Gastroesophageal sphincter (tissue), 4 donors: ENCODE data around the gene KCNE1. TPM values are rescaled to one million over a fixed set of nuclear protein-coding genes. Genes with fewer than 3 reads are reported as not detected.

Experiments used
- ATAC-seq: fragments of 150-250 bp; one replicate; pipeline ENCODE4 v1.9.1; 2016; ENCODE audit warnings: mild to moderate bottlenecking, moderate library complexity
- H3K27ac ChIP-seq, 4 donors: fragments of 200-600 bp; sonication (generic) in 3 of 4; 1 replicate in 3 of 4; 2 replicates in 1 of 4; pipeline ENCODE4 v1.5.1; 2016 to 2019
- H3K27me3 ChIP-seq: fragments of 200-600 bp; sonication (generic); one replicate; pipeline ENCODE4 v1.5.1; 2019
- H3K36me3 ChIP-seq, 2 donors: fragments of 200-600 bp; sonication (generic); one replicate each; pipeline ENCODE4 v1.5.1; 2019; ENCODE audit warnings: control low read depth in 1 of 2
- H3K4me1 ChIP-seq, 3 donors: fragments of 200-600 bp; sonication (generic); 1 replicate in 2 of 3; 2 replicates in 1 of 3; pipeline ENCODE4 v1.5.1; 2016 to 2019; ENCODE audit warnings: control low read depth in 2 of 3
- H3K4me3 ChIP-seq, 2 donors: fragments of 200-600 bp; sonication (generic); one replicate each; pipeline ENCODE4 v1.5.1; 2019; ENCODE audit warnings: mild to moderate bottlenecking in 1 of 2, moderate library complexity in 1 of 2
- H3K9me3 ChIP-seq, 3 donors: fragments of 200-600 bp; sonication (generic); one replicate each; pipeline ENCODE4 v1.5.1; 2017 to 2019; ENCODE audit warnings: control low read depth in 2 of 3
- CTCF ChIP-seq, 4 experiments: fragments of 200-600 bp in 2 of 4; fragments of 450-650 bp in 2 of 4; sonication (generic) in 1 of 4; IDR thresholded peaks; one replicate each; pipeline ENCODE4 v1.5.1; 2017 to 2019; ENCODE audit warnings: antibody characterized with exemption in 4 of 4, mild to moderate bottlenecking in 2 of 4, moderate library complexity in 2 of 4
- EP300 ChIP-seq: sonication (generic); formaldehyde crosslinking; IDR thresholded peaks from one replicate; pipeline ENCODE4 v1.6.1; 2017; ENCODE audit warnings: antibody characterized with exemption, mild to moderate bottlenecking
- POLR2A ChIP-seq, 2 donors: fragments of 450-650 bp; IDR thresholded peaks; one replicate each; pipeline ENCODE4 v1.6.1; 2017; ENCODE audit warnings: antibody characterized with exemption in 2 of 2, mild to moderate bottlenecking in 2 of 2, moderate library complexity in 1 of 2
- POLR2AphosphoS5 ChIP-seq: sonication (generic); formaldehyde crosslinking; IDR thresholded peaks from one replicate; pipeline ENCODE4 v1.6.1; 2017; ENCODE audit warnings: antibody characterized with exemption
- WGBS, 2 donors: methylation state at CpG; one replicate each; pipeline ENCODE4 v1.1.5; 2018; ENCODE audit warnings: low coverage in 1 of 2; 5-methylcytosine and 5-hydroxymethylcytosine counted together
- total RNA-seq, 4 donors: library from RNA; depleted of rRNA; stranded (reverse); fragments of >200 nt; gene quantifications; one replicate each; pipeline ENCODE4 v1.1.0, GENCODE V29; 2016

The KCNE1 gene
- total RNA-seq, 4 donors from 2014 or later: 0.64 to 6.4 (median 3.0) TPM

GRCh38 chr21:34524646-34525601 is 12.9 kb upstream of the KCNE1 start:
- no peaks in the 10 kb centered on the region for H3K27me3 ChIP-seq
- no peaks in the 10 kb centered on the region for H3K9me3 ChIP-seq
- H3K4me1 ChIP-seq: peaks cover 0 to 74% (median 28%) of the 10 kb centered on the region in 3 donors
- 47 to 59% methylated on average over 11 to 26 of the region's 31 CpGs for WGBS, 2 donors
- H3K4me3 ChIP-seq: peak overlapping the region; percentile 48 to 65
- no peak for ATAC-seq
- H3K27ac ChIP-seq: peak overlapping the region; percentile 85 to 98 (median 91)
- H3K36me3 ChIP-seq: peaks cover 0 to 27% of the 10 kb centered on the region in 2 donors
- TF ChIP-seq POLR2A (IDR thresholded peaks at IDR 0.05) (no peak), POLR2AphosphoS5 (peak; percentile 42)

- H3K4me3 ChIP-seq: no peak overlapping the region
- peaks cover 0 to 73% (median 28%) of the 10 kb centered on the region in 3 donors for H3K4me1 ChIP-seq
- ATAC-seq: no peak
- 75 to 90% methylated on average over 3 to 4 of the region's 7 CpGs for WGBS, 2 donors
- peak overlapping the region in 3 of 4 donors; percentile 55 to 72 (median 61) for H3K27ac ChIP-seq
- no peaks in the 10 kb centered on the region for H3K27me3 ChIP-seq
- no peaks in the 10 kb centered on the region for H3K9me3 ChIP-seq
- peaks cover 0 to 44% of the 10 kb centered on the region in 2 donors for H3K36me3 ChIP-seq
- TF ChIP-seq CTCF (IDR thresholded peaks at IDR 0.05) (no peak), POLR2AphosphoS5 (no peak), EP300 (no peak), POLR2A (IDR thresholded peaks at IDR 0.05) (no peak)
Measured at GRCh38 chr21:34523019-34523555, 11.1 kb upstream of the KCNE1 start.

- H3K4me1 ChIP-seq: peaks cover 0 to 73% (median 28%) of the 10 kb centered on the region in 3 donors
- H3K27me3 ChIP-seq: no peaks in the 10 kb centered on the region
- peak overlapping the region in 3 of 4 donors; percentile 55 to 72 (median 61) for H3K27ac ChIP-seq
- no peaks in the 10 kb centered on the region for H3K9me3 ChIP-seq
- 60 to 70% methylated on average over 3 to 4 of the region's 6 CpGs for WGBS, 2 donors
- H3K36me3 ChIP-seq: peaks cover 0 to 52% of the 10 kb centered on the region in 2 donors
- no peak for TF ChIP-seq EP300
- no peak for TF ChIP-seq POLR2AphosphoS5
- no peak for TF ChIP-seq CTCF (IDR thresholded peaks at IDR 0.05)
- TF ChIP-seq POLR2A (IDR thresholded peaks at IDR 0.05): no peak
- no peak overlapping the region for H3K4me3 ChIP-seq
- ATAC-seq: no peak
Measured at GRCh38 chr21:34522284-34522683, 10.3 kb upstream of the KCNE1 start.

GRCh38 chr21:34521561-34521960 is 9.6 kb upstream of the KCNE1 start:
- H3K4me1 ChIP-seq: peaks cover 0 to 71% (median 28%) of the 10 kb centered on the region in 3 donors
- TF ChIP-seq POLR2AphosphoS5 (no peak), EP300 (no peak), POLR2A (IDR thresholded peaks at IDR 0.05) (no peak), CTCF (IDR thresholded peaks at IDR 0.05) (no peak)
- ATAC-seq: no peak
- peaks cover 0 to 60% of the 10 kb centered on the region in 2 donors for H3K36me3 ChIP-seq
- H3K27ac ChIP-seq: peak overlapping the region in 3 of 4 donors; percentile 55 to 72 (median 55)
- no peak overlapping the region for H3K4me3 ChIP-seq
- H3K9me3 ChIP-seq: no peaks in the 10 kb centered on the region
- 88 to 89% methylated on average over 4 to 5 of the region's 7 CpGs for WGBS, 2 donors
- no peaks in the 10 kb centered on the region for H3K27me3 ChIP-seq

GRCh38 chr21:34520764-34521508 is 8.9 kb upstream of the KCNE1 start:
- Histone ChIP-seq H3K4me3 (no peak overlapping the region), H3K9me3 (no peaks in the 10 kb centered on the region), H3K4me1 (peaks cover 0 to 67% (median 28%) of the 10 kb centered on the region in 3 donors), H3K36me3 (peaks cover 0 to 66% of the 10 kb centered on the region in 2 donors), H3K27ac (peak overlapping the region in 3 of 4 donors; percentile 55 to 72 (median 55)), H3K27me3 (no peaks in the 10 kb centered on the region)
- TF ChIP-seq CTCF (IDR thresholded peaks at IDR 0.05) (no peak), EP300 (no peak), POLR2A (IDR thresholded peaks at IDR 0.05) (no peak), POLR2AphosphoS5 (no peak)
- ATAC-seq: peak; percentile 45
- WGBS, 2 donors: 83 to 100% methylated on average over 3 to 20 of the region's 20 CpGs
